GM18519 (cell line): ENCODE data around the gene SDHAF2.
"Not testable (repeated sequence)": the region's sequence is repeated elsewhere in the genome, so short reads cannot be mapped to it uniquely, and the experiment has no call there.

ENCODE experiments used
- ATAC-seq: cut with Tn5 transposase; IDR thresholded peaks from one replicate; pipeline ENCODE4 v1.9.1; 2021; ENCODE audit warnings: mild to moderate bottlenecking, moderate library complexity; ENCODE audit not compliant: unreplicated experiment, low FRiP score

The SDHAF2 gene

GRCh38 chr11:61422226-61422625, 7.7 kb upstream of the SDHAF2 start:
- no peak for ATAC-seq

- ATAC-seq = no peak
Observed at GRCh38 chr11:61425367-61426131, 4.4 kb upstream of the SDHAF2 start.

- ATAC-seq = peak; percentile 40
Observed at GRCh38 chr11:61429346-61429690, 606 bp upstream of the SDHAF2 start.

GRCh38 chr11:61430839-61431238, 915 bp downstream of the SDHAF2 start:
- not testable (repeated sequence) for ATAC-seq

GRCh38 chr11:61437496-61437895, 7.6 kb downstream of the SDHAF2 start:
- ATAC-seq = no peak

- ATAC-seq = no peak
Observed at GRCh38 chr11:61439615-61440014, 9.7 kb downstream of the SDHAF2 start.

- no peak for ATAC-seq
Observed at GRCh38 chr11:61442616-61443015, 12.7 kb downstream of the SDHAF2 start.

- no peak for ATAC-seq
Observed at GRCh38 chr11:61445516-61445915, 15.6 kb downstream of the SDHAF2 start.

- ATAC-seq = no peak
Observed at GRCh38 chr11:61446211-61446651, 16.3 kb downstream of the SDHAF2 start.

- ATAC-seq = no peak
Observed at GRCh38 chr11:61447601-61448551, 18.0 kb downstream of the SDHAF2 start.

GRCh38 chr11:61448552-61448927, 18.6 kb downstream of the SDHAF2 start:
- ATAC-seq = no peak

GRCh38 chr11:61452825-61453224, 22.9 kb downstream of the SDHAF2 start:
- ATAC-seq = no peak

GRCh38 chr11:61453695-61454094, 23.8 kb downstream of the SDHAF2 start:
- ATAC-seq = no peak

- ATAC-seq = no peak
Observed at GRCh38 chr11:61454520-61454919, 24.6 kb downstream of the SDHAF2 start.

- no peak for ATAC-seq
Observed at GRCh38 chr11:61460474-61460881, 30.6 kb downstream of the SDHAF2 start.

GRCh38 chr11:61460986-61461385, 31.1 kb downstream of the SDHAF2 start:
- no peak for ATAC-seq

- not testable (repeated sequence) for ATAC-seq
Observed at GRCh38 chr11:61467602-61468001, 37.7 kb downstream of the SDHAF2 start.

GRCh38 chr11:61468002-61468401, 38.1 kb downstream of the SDHAF2 start:
- no peak for ATAC-seq

GRCh38 chr11:61472282-61472681, 42.4 kb downstream of the SDHAF2 start:
- no peak for ATAC-seq

GRCh38 chr11:61472868-61473267, 42.9 kb downstream of the SDHAF2 start:
- ATAC-seq = no peak

GRCh38 chr11:61473370-61474012, 43.6 kb downstream of the SDHAF2 start:
- ATAC-seq = no peak
